T47D (cell line): Measurements from ENCODE around the gene OR2T4.

Experiments used
- DNase-seq, 2 experiments: peaks; one replicate each; pipeline versions ENCODE4 v3.0.0 to v3.0.0-alpha.2; 2011 to 2012; ENCODE audit warnings: low read depth in 1 of 2, low spot score in 1 of 2
- JUND ChIP-seq: IDR thresholded peaks from 2 replicates; pipeline ENCODE4 v1.6.1; 2012; ENCODE audit warnings: low read depth
- in situ Hi-C: cut with HindIII; loops from 2 replicates; pipeline ENCODE4 v1.10.0; 2016; ENCODE audit warnings: low sequenced_read_pairs, low pct_unique_long_range_greater_than_20kb

Gene OR2T4

GRCh38 chr1:248361121-248361715 lies at the start of gene OR2T4:
Gene OR2T4 (plus strand): TSS chr1:248361665. CDS start chr1:248361665, 0 bp downstream.
- DNase-seq = no peak
- no peak for TF ChIP-seq JUND

GRCh38 chr1:248316796-248317195 lies 44.7 kb upstream of the OR2T4 start:
- DNase-seq = no peak
- TF ChIP-seq JUND = no peak
- in situ Hi-C loops = no loop called here

More at GRCh38 chr1:248361121-248361715, at the start of gene OR2T4:
- in situ Hi-C loops = no loop called here

GRCh38 chr1:248324468-248324867 lies 37.0 kb upstream of the OR2T4 start, which contains the start of gene OR2M7:
Gene OR2M7 (minus strand): TSS chr1:248324568. CDS start chr1:248324568, 0 bp downstream.
- in situ Hi-C loops = no loop called here
- no peak for TF ChIP-seq JUND

GRCh38 chr1:248343451-248343850 lies 18.0 kb upstream of the OR2T4 start:
- in situ Hi-C loops = no loop called here

More at GRCh38 chr1:248324468-248324867, 37.0 kb upstream of the OR2T4 start, which contains the start of gene OR2M7:
- no peak for DNase-seq

GRCh38 chr1:248348475-248348874 lies 13.0 kb upstream of the OR2T4 start, which contains the start of gene OR14C36:
Gene OR14C36 (plus strand): TSS chr1:248348775. CDS start chr1:248348775, 0 bp downstream.
- TF ChIP-seq JUND = no peak
- in situ Hi-C loops = no loop called here
- DNase-seq = no peak

More at GRCh38 chr1:248343451-248343850, 18.0 kb upstream of the OR2T4 start:
- TF ChIP-seq JUND = no peak
- no peak for DNase-seq

GRCh38 chr1:248359415-248359814 lies 2.0 kb upstream of the OR2T4 start:
- no peak for DNase-seq
- TF ChIP-seq JUND = no peak
- in situ Hi-C loops = no loop called here

- no peak for DNase-seq
- TF ChIP-seq JUND = no peak
- in situ Hi-C loops = no loop called here
Measured at GRCh38 chr1:248366609-248367008, 5.1 kb downstream of the OR2T4 start.

- TF ChIP-seq JUND = no peak
- no peak for DNase-seq
- in situ Hi-C loops = no loop called here
Measured at GRCh38 chr1:248372394-248372793, 10.9 kb downstream of the OR2T4 start.

GRCh38 chr1:248373761-248374160 lies 12.3 kb downstream of the OR2T4 start:
- DNase-seq = no peak
- in situ Hi-C loops = no loop called here
- no peak for TF ChIP-seq JUND

GRCh38 chr1:248375446-248375845 lies 14.0 kb downstream of the OR2T4 start, which contains the start of gene OR2T6:
Gene OR2T6 (plus strand): TSS chr1:248375746. CDS start chr1:248387609, 11,863 bp downstream.
- no peak for TF ChIP-seq JUND
- no peak for DNase-seq

GRCh38 chr1:248376916-248377315 lies 15.5 kb downstream of the OR2T4 start:
- TF ChIP-seq JUND = no peak
- in situ Hi-C loops = no loop called here
- no peak for DNase-seq

More at GRCh38 chr1:248375446-248375845, 14.0 kb downstream of the OR2T4 start, which contains the start of gene OR2T6:
- in situ Hi-C loops = no loop called here

GRCh38 chr1:248380854-248381253 lies 19.4 kb downstream of the OR2T4 start:
- TF ChIP-seq JUND = no peak
- DNase-seq = no peak
- in situ Hi-C loops = no loop called here

- no peak for TF ChIP-seq JUND
- in situ Hi-C loops = no loop called here
Measured at GRCh38 chr1:248388426-248388825, 27.0 kb downstream of the OR2T4 start.

More at GRCh38 chr1:248388426-248388825, 27.0 kb downstream of the OR2T4 start:
- no peak for DNase-seq
